WI38 (cell line): ENCODE data around the gene MAP7D3.
A peak's percentile ranks its signal among the peaks of the same experiment; 100 is the strongest.

Experiments used
- H3K4me3 ChIP-seq: 2 replicates; pipeline ENCODE4 v1.5.1; 2011; ENCODE audit warnings: low read depth, mild to moderate bottlenecking, control low read depth, low read length
- CTCF ChIP-seq: IDR thresholded peaks from 2 replicates; pipeline ENCODE4 v1.5.1; 2012; ENCODE audit warnings: low read depth, mild to moderate bottlenecking, control low read depth, low read length

Gene MAP7D3

DNA sequence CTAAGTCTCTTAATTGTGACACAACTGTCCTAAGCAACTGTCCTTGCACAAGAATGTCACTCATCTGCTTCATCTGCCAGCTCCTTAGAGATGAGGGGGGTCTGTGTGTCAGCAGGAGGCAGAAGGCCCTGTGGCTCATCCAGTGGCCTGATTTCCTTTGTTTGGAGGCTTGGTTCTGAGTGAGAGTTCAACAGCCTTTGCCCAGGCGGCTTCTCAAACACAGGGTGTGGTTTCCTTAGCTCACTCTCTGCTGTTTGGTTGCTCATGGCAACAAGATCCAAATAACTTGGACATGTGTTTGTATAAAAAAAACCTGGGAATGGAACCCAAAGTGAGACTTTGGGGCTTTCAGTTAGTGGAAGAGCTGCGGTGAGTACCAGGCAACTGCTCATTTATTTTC lies 46.6 kb downstream of the MAP7D3 start:
- H3K4me3 ChIP-seq = no peak overlapping the region

GRCh38 chrX:136203951-136204350 lies 47.2 kb downstream of the MAP7D3 start:
- no peak overlapping the region for H3K4me3 ChIP-seq
- TF ChIP-seq CTCF = no peak

More for the DNA sequence above, 46.6 kb downstream of the MAP7D3 start:
- TF ChIP-seq CTCF = no peak

GRCh38 chrX:136203438-136203837 lies 47.8 kb downstream of the MAP7D3 start:
- H3K4me3 ChIP-seq = no peak overlapping the region
- no peak for TF ChIP-seq CTCF

DNA sequence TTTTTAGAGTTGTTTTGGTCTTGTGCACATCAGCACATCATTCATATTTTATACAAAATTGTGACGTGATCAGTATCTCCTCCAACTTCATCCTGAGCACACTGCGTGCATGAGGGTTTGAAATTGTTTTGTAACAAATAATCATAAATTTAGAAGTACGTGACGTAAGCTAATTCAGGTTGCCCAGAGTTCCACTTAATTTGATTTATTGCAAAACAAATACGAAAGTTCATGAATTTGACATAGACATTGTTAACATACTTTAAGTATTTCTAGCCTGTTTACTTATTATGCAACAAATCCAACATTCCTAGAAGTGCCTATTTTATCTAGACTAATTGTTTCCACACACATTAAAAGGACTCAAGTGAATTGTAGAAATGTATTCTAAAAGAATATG lies 48.3 kb downstream of the MAP7D3 start:
- H3K4me3 ChIP-seq = no peak overlapping the region
- no peak for TF ChIP-seq CTCF

- no peak overlapping the region for H3K4me3 ChIP-seq
- no peak for TF ChIP-seq CTCF
These were observed 49.6 kb downstream of the MAP7D3 start for GRCh38 chrX:136201601-136202000.

DNA sequence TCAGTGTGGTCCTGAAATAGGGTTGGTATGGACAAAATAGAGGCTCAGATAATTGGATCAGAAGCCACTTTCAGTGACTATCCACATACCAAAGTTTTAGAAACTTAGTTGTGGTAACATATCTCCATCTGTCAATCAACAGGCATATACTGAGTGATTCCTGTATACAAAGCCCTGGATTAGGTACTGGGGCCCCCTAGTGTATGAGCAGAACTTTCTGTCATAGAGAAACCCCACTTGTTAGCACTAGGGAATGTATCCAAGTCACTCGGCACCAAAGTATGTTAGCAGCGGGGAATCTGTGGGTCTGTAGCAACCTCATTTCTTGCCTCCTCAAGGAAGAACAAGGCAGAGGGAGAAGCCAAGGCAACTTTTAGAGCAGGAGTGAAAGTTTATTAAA lies 50.7 kb downstream of the MAP7D3 start:
- H3K4me3 ChIP-seq = no peak overlapping the region
- peak; percentile 15; the same call in 1 of the 2 replicates for TF ChIP-seq CTCF

- H3K4me3 ChIP-seq = no peak overlapping the region
- no peak for TF ChIP-seq CTCF
These were observed 51.8 kb downstream of the MAP7D3 start for GRCh38 chrX:136199365-136199764.
